Astrocyte (in vitro differentiated cells and primary cell): ENCODE data around the gene UNC45B.

Experiments used
- CTCF ChIP-seq: IDR thresholded peaks from 2 replicates; pipeline ENCODE4 v1.5.1; 2011; ENCODE audit warnings: low read depth, mild to moderate bottlenecking, inconsistent platforms, low read length, moderate library complexity; ENCODE audit not compliant: insufficient read depth
- EZH2 ChIP-seq: IDR thresholded peaks from 2 replicates; pipeline ENCODE4 v1.6.1; 2012; ENCODE audit warnings: mild to moderate bottlenecking, low read length, inconsistent platforms; ENCODE audit not compliant: insufficient read depth

- TF ChIP-seq CTCF (no peak), EZH2 (no peak)
Observed at GRCh38 chr17:35238821-35239220, 91.2 kb downstream of the UNC45B start.
